Adrenal gland (tissue), 5 donors: ENCODE measurements around the gene WIPI1.
"Not testable (repeated sequence)": the region's sequence is repeated elsewhere in the genome, so short reads cannot be mapped to it uniquely, and the experiment has no call there.

Experiments used
- POLR2A ChIP-seq, 2 donors: fragments of 450-650 bp; IDR thresholded peaks; one replicate each; pipeline ENCODE4 v1.6.1; 2017; ENCODE audit warnings: antibody characterized with exemption in 2 of 2, mild to moderate bottlenecking in 2 of 2, moderate library complexity in 1 of 2
- TF ChIP-seq, protein P1 (sequence below), 6 experiments: fragments of 450-650 bp in 4 of 6; fragments of 200-600 bp in 2 of 6; sonication (generic) in 1 of 6; IDR thresholded peaks; 1 replicate in 5 of 6; 2 replicates in 1 of 6; pipeline versions ENCODE4 v1.5.1 to v1.8.0; 2016 to 2021; ENCODE audit warnings: antibody characterized with exemption in 6 of 6, mild to moderate bottlenecking in 2 of 6, moderate library complexity in 1 of 6
- donor health status: DM: no; HTN: no; CAD: no.

- not testable (repeated sequence) for TF ChIP-seq POLR2A (IDR thresholded peaks at IDR 0.05)
- TF ChIP-seq, protein P1, sequence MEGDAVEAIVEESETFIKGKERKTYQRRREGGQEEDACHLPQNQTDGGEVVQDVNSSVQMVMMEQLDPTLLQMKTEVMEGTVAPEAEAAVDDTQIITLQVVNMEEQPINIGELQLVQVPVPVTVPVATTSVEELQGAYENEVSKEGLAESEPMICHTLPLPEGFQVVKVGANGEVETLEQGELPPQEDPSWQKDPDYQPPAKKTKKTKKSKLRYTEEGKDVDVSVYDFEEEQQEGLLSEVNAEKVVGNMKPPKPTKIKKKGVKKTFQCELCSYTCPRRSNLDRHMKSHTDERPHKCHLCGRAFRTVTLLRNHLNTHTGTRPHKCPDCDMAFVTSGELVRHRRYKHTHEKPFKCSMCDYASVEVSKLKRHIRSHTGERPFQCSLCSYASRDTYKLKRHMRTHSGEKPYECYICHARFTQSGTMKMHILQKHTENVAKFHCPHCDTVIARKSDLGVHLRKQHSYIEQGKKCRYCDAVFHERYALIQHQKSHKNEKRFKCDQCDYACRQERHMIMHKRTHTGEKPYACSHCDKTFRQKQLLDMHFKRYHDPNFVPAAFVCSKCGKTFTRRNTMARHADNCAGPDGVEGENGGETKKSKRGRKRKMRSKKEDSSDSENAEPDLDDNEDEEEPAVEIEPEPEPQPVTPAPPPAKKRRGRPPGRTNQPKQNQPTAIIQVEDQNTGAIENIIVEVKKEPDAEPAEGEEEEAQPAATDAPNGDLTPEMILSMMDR (IDR thresholded peaks at IDR 0.05), result not testable (repeated sequence)
Observed at GRCh38 chr17:68403837-68404236, 53.5 kb downstream of the WIPI1 start.
